HG03175 (cell line): ENCODE data around the gene FUT2.
"Not testable (repeated sequence)": the region's sequence is repeated elsewhere in the genome, so short reads cannot be mapped to it uniquely, and the experiment has no call there.

ENCODE experiments used
- ATAC-seq: cut with Tn5 transposase; IDR thresholded peaks from one replicate; pipeline ENCODE4 v1.9.1; 2021; ENCODE audit warnings: mild to moderate bottlenecking, moderate library complexity; ENCODE audit not compliant: unreplicated experiment

FUT2 gene

GRCh38 chr19:48670699-48671445, 24.9 kb upstream of the FUT2 start:
- ATAC-seq: no peak

- no peak for ATAC-seq
These were observed 24.2 kb upstream of the FUT2 start for GRCh38 chr19:48671446-48671995.

- no peak for ATAC-seq
These were observed 22.8 kb upstream of the FUT2 start, which contains the start of gene NTN5 for GRCh38 chr19:48672994-48673393. TSS of gene NTN5 (minus strand) at chr19:48673017. CDS start at chr19:48670986, 2,031 bp downstream.

- no peak for ATAC-seq
These were observed 22.2 kb upstream of the FUT2 start for GRCh38 chr19:48673436-48674100.

- no peak for ATAC-seq
These were observed 21.5 kb upstream of the FUT2 start for GRCh38 chr19:48674216-48674809.

GRCh38 chr19:48674921-48675824, 20.6 kb upstream of the FUT2 start:
- no peak for ATAC-seq

- no peak for ATAC-seq
These were observed 19.3 kb upstream of the FUT2 start for GRCh38 chr19:48676487-48676886.

- no peak for ATAC-seq
These were observed 18.9 kb upstream of the FUT2 start for GRCh38 chr19:48676887-48677286.

GRCh38 chr19:48678201-48678600, 17.6 kb upstream of the FUT2 start:
- no peak for ATAC-seq

- ATAC-seq: not testable (repeated sequence)
These were observed 15.8 kb upstream of the FUT2 start for GRCh38 chr19:48680006-48680405.

GRCh38 chr19:48680436-48681126, 15.2 kb upstream of the FUT2 start:
- ATAC-seq: no peak

- no peak for ATAC-seq
These were observed 14.7 kb upstream of the FUT2 start for GRCh38 chr19:48681127-48681470.

- no peak for ATAC-seq
These were observed 12.4 kb upstream of the FUT2 start for GRCh38 chr19:48683349-48683748.

- no peak for ATAC-seq
These were observed 10.2 kb upstream of the FUT2 start for GRCh38 chr19:48685583-48685982.

- no peak for ATAC-seq
These were observed 9.7 kb upstream of the FUT2 start for GRCh38 chr19:48686088-48686487.

GRCh38 chr19:48686637-48687036, 9.1 kb upstream of the FUT2 start:
- not testable (repeated sequence) for ATAC-seq

- no peak for ATAC-seq
These were observed 8.0 kb upstream of the FUT2 start for GRCh38 chr19:48687776-48688175.

- ATAC-seq: no peak
These were observed 6.3 kb upstream of the FUT2 start for GRCh38 chr19:48689449-48689848.

- ATAC-seq: not testable (repeated sequence)
These were observed 2.1 kb upstream of the FUT2 start for GRCh38 chr19:48693629-48694028.

GRCh38 chr19:48696353-48697010, 711 bp downstream of the FUT2 start:
- no peak for ATAC-seq
